K562 (cell line): ENCODE measurements around the gene TAS2R5. TPM values are rescaled to one million over a fixed set of nuclear protein-coding genes. Genes with fewer than 3 reads are reported as not detected.

Experiments used
- ATAC-seq: fragments of 200-7000 bp; cut with Tn5 transposase; 3 replicates; pipeline ENCODE4 v1.9.1; 2020; ENCODE audit warnings: moderate library complexity
- BruUV-seq: library from RNA; stranded (reverse); fragments of 400-500 nt; replicated peaks from 2 replicates; lab custom pipeline; 2021; lab: Mats Ljungman, UMichigan
- CTCF ChIA-PET: fragments of 300-600 bp; formaldehyde crosslinking; extraction: SDS; loops from one replicate; lab custom pipeline; 2021; ENCODE audit warnings: low intra/inter-chr PET ratio; lab: Yijun Ruan, JAX
- POLR2A ChIA-PET: fragments of 300-600, 350-650 bp; sonication (Branson Sonifier 250); formaldehyde crosslinking; extraction: SDS; loops from one replicate; lab custom pipeline; 2021; ENCODE audit warnings: antibody characterized with exemption, inconsistent platforms; lab: Yijun Ruan, JAX
- DNase-seq, 4 experiments: peaks; one replicate each; pipeline versions ENCODE4 v3.0.0 to v3.0.0-alpha.2; 2011 to 2018; ENCODE audit warnings: low spot score in 3 of 4, mixed read lengths in 3 of 4; ENCODE audit errors: extremely low read depth in 1 of 4
- FAIRE-seq: peaks from 2 replicates; lab custom pipeline; 2011; peaks lifted over from hg19 to GRCh38; lab: Jason Lieb, UNC
- H2AFZ ChIP-seq: 2 replicates; pipeline ENCODE4 v1.6.0; 2011; ENCODE audit warnings: low read depth, low read length, control low read depth, inconsistent platforms
- H3K27ac ChIP-seq: fragments of 200-600 bp; 3 replicates; pipeline ENCODE4 v1.8.0; 2011; ENCODE audit warnings: low read depth, mild to moderate bottlenecking, control low read depth, inconsistent platforms, low read length, moderate library complexity, mixed read lengths; ENCODE audit errors: extremely low read depth
- H3K27me3 ChIP-seq, 2 experiments: fragments of 300-600 bp in 1 of 2; 2 replicates in 1 of 2; 3 replicates in 1 of 2; pipeline versions ENCODE4 v1.6.0 to v1.8.0; 2011; ENCODE audit warnings: inconsistent platforms in 2 of 2, low read length in 2 of 2, mild to moderate bottlenecking in 1 of 2, mixed read lengths in 1 of 2, moderate library complexity in 1 of 2; ENCODE audit not compliant: control insufficient read depth in 2 of 2, insufficient read depth in 2 of 2
- H3K36me3 ChIP-seq: fragments of 300-600 bp; 3 replicates; pipeline ENCODE4 v1.8.0; 2011; ENCODE audit warnings: mild to moderate bottlenecking, low read length, inconsistent platforms; ENCODE audit not compliant: control insufficient read depth, insufficient read depth
- H3K4me1 ChIP-seq, 2 experiments: fragments of 200-600 bp in 1 of 2; replicated peaks in 1 of 2; 2 replicates in 1 of 2; 3 replicates in 1 of 2; pipeline versions ENCODE4 v1.5.1 to v1.8.0; 2011; ENCODE audit warnings: inconsistent platforms in 2 of 2, low read length in 2 of 2, mild to moderate bottlenecking in 1 of 2, mixed read lengths in 1 of 2, moderate library complexity in 1 of 2; ENCODE audit not compliant: control insufficient read depth in 2 of 2, insufficient read depth in 2 of 2
- H3K4me2 ChIP-seq: 2 replicates; pipeline ENCODE4 v1.6.1; 2011; ENCODE audit warnings: low read length, control low read depth, inconsistent platforms, mixed read lengths; ENCODE audit not compliant: insufficient read depth
- H3K4me3 ChIP-seq: fragments of 200-600 bp; sonication (generic), shearing (Covaris generic); 2 replicates; pipeline ENCODE4 v1.5.1; 2016; ENCODE audit warnings: control low read depth, inconsistent platforms
- H3K79me2 ChIP-seq: fragments of 200-600 bp; 3 replicates; pipeline ENCODE4 v1.8.0; 2011; ENCODE audit warnings: low read length, inconsistent platforms; ENCODE audit not compliant: control insufficient read depth, insufficient read depth
- H3K9ac ChIP-seq, 2 experiments: 2 replicates each; pipeline versions ENCODE4 v1.6.0 to v1.6.1; 2011; ENCODE audit warnings: low read depth in 2 of 2, low read length in 2 of 2, control low read depth in 1 of 2, inconsistent platforms in 1 of 2, mild to moderate bottlenecking in 1 of 2, mixed read lengths in 1 of 2; ENCODE audit not compliant: insufficient read depth in 1 of 2
- H3K9me1 ChIP-seq: one replicate; pipeline ENCODE4 v1.6.0; 2011; ENCODE audit warnings: inconsistent platforms, mild to moderate bottlenecking, low read length, moderate library complexity; ENCODE audit not compliant: control insufficient read depth, insufficient read depth
- H3K9me3 ChIP-seq: replicated peaks from 2 replicates; pipeline ENCODE4 v1.5.1; 2011; ENCODE audit warnings: low read depth, low read length, inconsistent platforms; ENCODE audit not compliant: control insufficient read depth, insufficient read depth
- H4K20me1 ChIP-seq: replicated peaks from 2 replicates; pipeline ENCODE4 v1.6.1; 2011; ENCODE audit warnings: low read length, inconsistent platforms, mixed read lengths; ENCODE audit not compliant: control insufficient read depth, insufficient read depth
- ARID4B ChIP-seq: sonication (generic); formaldehyde crosslinking; IDR thresholded peaks from 2 replicates; pipeline ENCODE4 v1.8.0; 2022; ENCODE audit warnings: mild to moderate bottlenecking, missing genetic modification reagents
- CTCFL ChIP-seq: IDR thresholded peaks from 2 replicates; pipeline ENCODE4 v1.6.1; 2011; ENCODE audit warnings: borderline replicate concordance, low read depth, mild to moderate bottlenecking, moderate library complexity, low read length; ENCODE audit not compliant: insufficient read depth, poor library complexity, severe bottlenecking
- MXD1 ChIP-seq: fragments of 250-450 bp; sonication (Bioruptor Pico); IDR thresholded peaks from 2 replicates; pipeline ENCODE4 v1.8.0; 2021; ENCODE audit warnings: borderline replicate concordance, mild to moderate bottlenecking, moderate library complexity; ENCODE audit not compliant: poor library complexity, severe bottlenecking
- PCBP2 ChIP-seq: fragments of 200-400 bp; formaldehyde crosslinking; IDR thresholded peaks from 2 replicates; pipeline ENCODE4 v1.6.1; 2018; ENCODE audit warnings: low read length, low read depth, mild to moderate bottlenecking, moderate library complexity; ENCODE audit not compliant: poor library complexity, severe bottlenecking
- RBFOX2 ChIP-seq: fragments of 200-400 bp; formaldehyde crosslinking; IDR thresholded peaks from 2 replicates; pipeline ENCODE4 v1.6.1; 2017; ENCODE audit warnings: low read depth, mild to moderate bottlenecking, low read length, moderate library complexity
- SRSF1 ChIP-seq: fragments of 200-400 bp; formaldehyde crosslinking; IDR thresholded peaks from 2 replicates; pipeline ENCODE4 v1.6.1; 2017; ENCODE audit warnings: mild to moderate bottlenecking, low read depth, low read length, moderate library complexity
- TRIM28 ChIP-seq: fragments of 450-650 bp; IDR thresholded peaks from 2 replicates; pipeline ENCODE4 v1.6.1; 2017
- ZNF316 ChIP-seq: fragments of 450-650 bp; IDR thresholded peaks from 2 replicates; pipeline ENCODE4 v1.6.1; 2016
- ZNF717 ChIP-seq: fragments of 250-450 bp; sonication (Bioruptor Pico); IDR thresholded peaks from 2 replicates; pipeline ENCODE4 v1.5.0; 2021
- WGBS: fragments of 100-300 bp; shearing (Covaris generic); methylation state at CpG from one replicate; pipeline ENCODE4 v1.1.6; 2016; ENCODE audit warnings: low coverage, mixed read lengths; ENCODE audit not compliant: insufficient coverage; ENCODE audit errors: missing lambda C conversion rate; 5-methylcytosine and 5-hydroxymethylcytosine counted together
- in situ Hi-C: fragments of 300-500 bp; cut with MboI; formaldehyde crosslinking; loops from 4 replicates; pipeline ENCODE4 v1.15.0; 2018; ENCODE audit warnings: inconsistent platforms, mixed read lengths
- intact Hi-C: fragments of 100-400 bp; cut with micrococcal nuclease; formaldehyde crosslinking; loops from 2 replicates; pipeline ENCODE4 v1.14.2; 2022
- polyA plus RNA-seq, 8 experiments: library from polyadenylated mRNA; depleted of rRNA in 4 of 8; stranded (reverse) in 5 of 8; unstranded in 3 of 8; fragments of >200 nt; fragmentation: Nextera tagmentation in 2 of 8; fragmentation: Illumina TruSeq in 1 of 8; extraction: Ambion mirVana in 2 of 8; extraction: Trizol in 1 of 8; gene quantifications; 2 replicates each; pipeline versions ENCODE4 v1.2.1 to v1.2.3, GENCODE V29; 2011 to 2014; ENCODE audit warnings: inconsistent platforms in 1 of 8, missing spikeins in 1 of 8
- total RNA-seq, 7 experiments: library from RNA; depleted of rRNA in 6 of 7; stranded (reverse); fragments of >200 nt in 6 of 7; fragmentation: Illumina TruSeq in 2 of 7; extraction: Trizol in 2 of 7; gene quantifications; 2 replicates each; pipeline versions ENCODE4 v1.2.1 to v1.2.3, GENCODE V29; 2011 to 2021; ENCODE audit warnings: low replicate concordance in 1 of 7

Gene TAS2R5
- total and polyA plus RNA-seq, 9 of the 15 experiments (the other 6 are each of a cell fraction or from before 2014, with no cell fraction given): 0.35 to 4.5 (median 1.4) TPM

GRCh38 chr7:141742229-141742628 is 47.8 kb upstream of the TAS2R5 start:
- Histone ChIP-seq H3K9me1 (no peaks in the 10 kb centered on the region), H3K27ac (no peak overlapping the region), H3K27me3 (no peaks in the 10 kb centered on the region), H3K9ac (no peak overlapping the region), H3K4me1 (peaks cover 5 to 8% of the 10 kb centered on the region in 2 experiments; a peak in 4 of 5 replicates), H3K9me3 (no peaks in the 10 kb centered on the region), H4K20me1 (no peaks in the 10 kb centered on the region), H3K79me2 (peaks cover 41% of the 10 kb centered on the region), H3K4me2 (no peak overlapping the region), H3K36me3 (peaks cover 80% of the 10 kb centered on the region), H3K4me3 (no peak overlapping the region), H2AFZ (no peak overlapping the region)
- in situ Hi-C loops (no loop called here), intact Hi-C loops (no loop called here)
- CTCF ChIA-PET: no interaction called here
- BruUV-seq: no TSS peak
- FAIRE-seq (no peak), DNase-seq (no peak), ATAC-seq (no peak)
- TF ChIP-seq PCBP2 (no peak), RBFOX2 (0 out of 2 replicates have a peak, but pooled peaks have one; percentile 25), ZNF316 (no peak), SRSF1 (no peak), ARID4B (CRISPR knock-in tag) (no peak), CTCFL (no peak), MXD1 (CRISPR knock-in tag) (no peak), TRIM28 (no peak), ZNF717 (CRISPR knock-in tag) (no peak)
- WGBS: 71% methylated on average over 1 of the region's 1 CpG
- POLR2A ChIA-PET: interaction anchor here (0.6 kb wide), 1 partner anchor 12 kb away, joined by 3 read pairs; no protein-coding TSS in a partner anchor
